ENCODE data around the gene SEPTIN8.

Gene SEPTIN8

DNA sequence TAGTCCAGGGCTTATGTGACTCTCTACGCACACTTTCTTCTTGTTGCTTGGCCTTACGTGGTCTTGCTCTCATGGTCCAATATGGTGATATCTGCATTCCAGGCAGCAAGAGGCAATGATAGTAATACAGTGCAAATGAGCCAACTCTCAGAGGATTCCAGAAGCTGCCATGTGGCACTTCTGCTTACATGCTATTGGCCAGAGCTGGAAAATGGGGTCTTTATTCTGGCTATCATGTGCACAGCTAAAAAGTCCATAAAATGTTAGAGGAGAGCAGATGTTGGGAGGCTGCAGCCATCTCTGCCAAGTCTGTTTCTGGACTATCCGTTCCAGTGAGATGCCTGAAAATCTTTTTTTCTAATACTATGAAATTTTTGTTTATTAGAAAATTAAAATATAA, 2.9 kb upstream of the SEPTIN8 start:
- no peak for DNase-seq

DNA sequence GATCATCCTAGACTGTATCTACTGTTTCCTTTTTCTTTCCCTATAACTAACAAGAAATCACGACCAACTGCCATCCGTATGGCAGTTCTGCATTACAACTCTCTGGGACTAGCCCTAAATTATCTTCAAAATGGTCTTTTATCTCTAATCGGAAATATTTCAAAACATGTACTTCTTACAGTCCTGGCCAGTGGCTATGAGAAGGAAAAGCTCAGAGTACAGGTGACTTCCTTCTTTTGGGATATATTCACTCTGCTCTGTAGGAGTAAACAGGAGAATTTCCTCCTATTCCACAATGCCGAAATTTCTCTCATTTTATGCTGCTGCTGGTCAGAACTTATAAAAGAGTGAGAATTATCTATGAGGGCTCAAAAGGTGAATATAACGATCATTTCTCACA, 1.8 kb upstream of the SEPTIN8 start:
- no peak for DNase-seq

DNA sequence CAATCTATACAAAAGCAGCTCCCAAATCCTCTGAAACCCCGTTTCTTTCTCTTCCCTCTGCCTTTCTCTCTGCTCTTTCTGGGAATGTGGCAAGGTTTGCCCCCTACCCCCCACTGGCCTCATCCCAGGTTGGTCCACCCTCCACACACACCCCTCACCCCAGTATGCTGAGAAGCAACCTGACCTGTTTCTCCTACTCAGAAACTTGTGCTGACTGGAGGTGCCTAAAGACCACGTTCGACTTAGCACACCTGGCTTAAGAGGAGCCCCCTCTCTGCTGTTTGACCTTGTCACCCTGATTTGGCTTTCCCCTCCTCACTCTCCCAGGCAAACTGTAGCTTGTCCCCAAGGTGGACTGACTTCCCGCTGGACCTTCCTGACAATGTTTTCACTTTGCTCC, 1.1 kb upstream of the SEPTIN8 start:
- no peak for DNase-seq

DNA sequence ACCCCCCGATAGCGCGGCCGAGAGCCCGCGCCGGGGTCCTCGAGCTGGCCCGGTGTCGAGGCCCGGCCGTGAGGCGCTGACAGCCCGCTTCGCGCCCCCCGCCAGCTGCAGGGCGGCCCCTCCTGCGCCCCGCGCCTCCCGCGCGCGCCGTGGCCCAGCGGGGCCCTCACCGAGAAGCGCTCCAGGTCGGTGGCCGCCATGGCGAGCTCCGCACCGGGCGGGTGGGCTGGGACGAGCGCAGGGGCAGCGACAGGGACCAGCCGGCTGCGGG, 166 bp downstream of the SEPTIN8 start:
- DNase-seq = no peak

DNA sequence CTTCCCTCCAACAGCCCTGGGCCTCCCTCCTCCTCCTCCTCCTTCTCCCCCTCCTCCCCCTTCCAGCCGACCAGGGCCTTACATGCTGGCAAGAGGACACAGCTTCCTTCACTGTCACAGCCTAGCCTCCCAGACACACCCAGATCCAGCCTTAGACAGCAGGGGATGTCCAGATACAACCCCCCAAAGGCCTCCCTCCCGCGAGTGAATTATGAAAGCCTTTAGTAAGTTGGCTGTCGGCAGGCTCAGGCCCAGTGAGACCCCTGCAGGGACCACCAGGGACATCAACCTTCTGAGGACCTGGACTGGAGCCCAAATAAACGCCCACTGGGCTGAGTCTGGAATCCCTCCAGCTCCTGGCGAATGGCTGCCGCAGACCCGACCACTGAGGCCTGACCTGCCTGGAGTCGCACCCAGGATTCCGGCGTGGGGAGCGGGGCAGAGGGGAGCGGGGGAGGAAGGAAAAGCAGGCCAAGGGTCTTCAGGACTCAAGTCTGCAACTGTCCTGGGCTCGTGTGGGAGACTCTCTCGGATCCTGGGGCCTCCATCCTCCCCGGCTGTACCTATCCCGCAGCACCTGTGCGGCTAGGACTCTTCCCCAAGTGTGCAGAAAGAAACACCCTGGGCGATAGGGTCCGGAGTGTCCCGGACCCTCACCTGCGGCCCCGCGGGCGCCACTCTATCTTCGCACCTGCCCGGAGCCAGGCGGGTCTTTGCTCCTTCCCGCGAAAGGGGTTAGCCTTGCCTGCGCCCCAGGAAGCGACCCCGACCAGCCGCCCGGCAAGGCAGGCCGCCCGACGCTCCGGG, 705 bp downstream of the SEPTIN8 start:
- DNase-seq = no peak

DNA sequence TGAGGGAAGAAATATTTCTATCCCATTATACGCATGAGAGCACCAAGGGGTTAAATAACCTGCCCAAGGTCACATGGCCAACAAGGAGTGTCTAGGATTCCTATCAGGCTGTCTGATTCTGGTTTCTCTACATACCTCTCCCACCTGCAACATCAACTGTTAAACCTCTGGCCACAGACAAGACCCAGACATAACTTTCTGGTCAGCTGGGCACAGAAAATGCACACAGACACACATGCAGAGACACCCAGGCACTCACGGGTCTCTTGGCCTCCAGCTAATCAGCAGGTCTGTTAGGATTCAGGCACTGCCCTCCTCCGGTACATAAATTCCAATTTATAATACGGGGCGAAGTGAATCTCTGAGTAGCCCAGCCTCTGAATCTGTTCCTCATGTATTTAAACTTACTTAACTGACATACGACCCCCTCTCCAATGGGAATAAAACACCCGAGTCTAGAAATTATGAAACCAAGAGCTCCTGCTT, 1.5 kb downstream of the SEPTIN8 start:
- no peak for DNase-seq

DNA sequence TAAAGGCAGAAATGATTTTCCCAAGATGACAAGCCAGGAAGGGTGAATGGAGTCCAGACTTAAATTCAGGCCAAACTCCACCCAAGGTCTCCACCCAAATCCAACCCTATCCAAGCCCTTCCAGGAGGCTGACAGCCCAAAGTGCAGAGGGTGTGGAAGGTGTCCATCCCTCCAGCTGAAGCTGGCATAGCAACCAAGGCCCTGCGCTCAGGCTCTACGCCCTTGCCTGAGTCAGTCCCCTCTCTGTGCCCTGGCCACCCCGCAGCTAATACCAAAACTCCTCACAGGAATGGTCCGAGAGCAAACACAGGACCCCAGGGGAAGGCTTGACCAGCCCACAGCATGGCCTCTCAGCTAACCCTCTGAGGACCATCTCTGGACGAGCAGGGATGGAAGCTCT, 2.1 kb downstream of the SEPTIN8 start:
- no peak for DNase-seq

DNA sequence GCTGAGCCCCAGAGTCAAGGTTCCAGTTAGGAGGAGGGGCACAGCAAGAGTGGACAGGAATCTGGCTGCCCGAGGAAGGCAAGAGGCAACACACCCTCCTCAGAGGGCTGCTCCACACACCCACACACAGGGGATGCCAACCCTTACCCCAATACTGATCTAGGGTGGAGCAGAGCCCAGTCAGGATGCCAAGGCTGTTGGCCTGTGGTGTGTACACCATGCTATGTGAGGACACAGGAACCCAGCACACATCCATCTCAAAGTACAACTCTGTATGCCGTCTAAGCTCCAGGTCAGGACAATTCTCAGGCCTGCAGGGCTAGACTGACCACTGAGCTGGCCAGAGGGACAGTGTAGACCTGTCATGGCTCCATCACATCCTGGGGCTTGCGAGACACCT, 2.6 kb downstream of the SEPTIN8 start:
- DNase-seq = no peak

DNA sequence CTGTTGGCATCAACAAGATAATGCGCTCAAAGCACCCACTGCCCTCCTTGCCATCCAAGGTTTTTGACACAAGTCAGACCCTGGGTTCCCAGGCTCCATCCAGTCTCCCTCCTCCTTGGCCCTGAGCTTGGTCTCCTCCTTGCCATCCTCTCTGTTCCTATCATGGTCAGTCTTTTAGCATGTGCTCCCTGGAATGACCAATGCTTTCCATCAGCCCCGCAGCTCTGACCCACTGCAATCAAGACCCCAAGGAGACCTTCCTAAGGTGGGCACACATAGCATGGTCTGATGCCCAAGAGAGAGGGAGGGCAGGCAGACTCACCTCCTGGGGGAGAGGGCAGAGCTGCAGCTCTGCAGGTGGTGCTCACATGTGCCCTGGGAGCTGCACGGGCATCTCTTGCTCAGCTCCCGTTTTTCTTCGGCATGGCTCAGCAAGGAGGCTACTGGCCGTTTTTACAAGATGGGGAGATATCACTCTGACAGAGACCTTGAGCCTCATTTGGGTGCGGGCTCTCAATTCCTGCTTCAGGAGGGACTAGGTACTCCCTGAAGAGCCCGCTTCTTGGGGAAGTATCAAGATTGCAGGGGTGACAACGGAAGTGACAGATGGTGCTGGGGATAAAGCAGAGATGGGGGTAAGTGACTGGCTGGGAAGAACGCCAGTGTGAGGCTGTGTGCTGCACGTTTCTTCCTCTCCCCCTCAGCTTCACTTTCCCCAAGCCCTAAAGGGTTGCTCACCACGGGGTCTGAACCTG, 3.3 kb downstream of the SEPTIN8 start:
- no peak for DNase-seq

DNA sequence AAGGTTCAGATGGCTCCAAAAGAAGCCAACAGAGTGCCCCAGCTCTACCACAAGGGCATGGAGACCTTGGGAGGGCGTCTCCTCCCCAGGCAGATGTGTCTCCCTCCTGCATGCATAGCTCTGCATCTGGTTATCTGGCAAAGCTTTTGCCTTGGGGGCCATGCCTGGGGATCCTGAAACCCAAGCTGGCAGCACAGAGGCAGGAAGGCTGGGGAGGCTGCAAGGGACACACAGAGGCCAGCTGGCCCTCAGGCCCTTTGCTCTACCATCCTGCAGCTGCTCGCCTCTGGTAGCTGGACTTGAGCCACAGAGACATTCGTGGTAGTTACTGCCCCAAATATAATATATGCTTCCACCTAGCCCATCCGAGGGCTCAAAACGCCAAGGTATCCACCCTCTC, 3.9 kb downstream of the SEPTIN8 start:
- no peak for DNase-seq

DNA sequence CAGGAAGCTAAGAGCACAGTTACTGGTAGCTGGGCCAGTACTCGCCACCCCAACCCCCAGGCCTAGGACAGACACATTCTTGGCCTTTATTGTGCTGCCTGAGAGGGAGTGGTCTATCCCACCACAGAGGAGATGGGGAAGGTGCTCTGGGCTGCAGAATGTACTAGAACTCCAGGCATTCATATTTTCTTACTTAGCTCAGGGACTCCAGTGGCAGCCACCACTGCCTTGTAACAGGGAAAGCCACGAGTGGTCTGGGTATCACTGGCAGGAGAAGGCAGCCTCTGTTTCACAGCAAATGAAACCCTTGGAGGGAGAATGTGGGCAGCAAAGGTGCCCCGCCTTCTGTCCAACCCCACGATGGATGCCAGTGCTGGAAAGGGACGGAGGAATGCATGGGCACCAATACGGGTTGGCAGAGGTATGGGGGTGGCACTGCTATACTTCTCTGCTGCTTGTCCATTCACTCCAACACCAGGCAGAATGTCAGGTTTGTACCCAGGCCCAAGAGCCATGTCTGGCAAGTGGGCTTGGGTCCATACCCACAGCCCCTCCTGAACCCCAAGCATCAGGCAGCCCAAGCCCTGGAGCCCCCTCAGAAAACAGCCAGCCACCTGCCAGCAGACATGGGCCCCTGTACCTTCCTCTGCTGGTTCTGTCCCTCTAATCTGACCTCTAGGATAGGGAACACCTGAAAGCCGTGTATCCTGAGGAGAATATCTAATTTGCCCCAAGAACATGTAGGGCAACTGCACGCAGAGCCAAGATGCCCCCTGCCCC, 4.6 kb downstream of the SEPTIN8 start:
- DNase-seq = no peak

DNA sequence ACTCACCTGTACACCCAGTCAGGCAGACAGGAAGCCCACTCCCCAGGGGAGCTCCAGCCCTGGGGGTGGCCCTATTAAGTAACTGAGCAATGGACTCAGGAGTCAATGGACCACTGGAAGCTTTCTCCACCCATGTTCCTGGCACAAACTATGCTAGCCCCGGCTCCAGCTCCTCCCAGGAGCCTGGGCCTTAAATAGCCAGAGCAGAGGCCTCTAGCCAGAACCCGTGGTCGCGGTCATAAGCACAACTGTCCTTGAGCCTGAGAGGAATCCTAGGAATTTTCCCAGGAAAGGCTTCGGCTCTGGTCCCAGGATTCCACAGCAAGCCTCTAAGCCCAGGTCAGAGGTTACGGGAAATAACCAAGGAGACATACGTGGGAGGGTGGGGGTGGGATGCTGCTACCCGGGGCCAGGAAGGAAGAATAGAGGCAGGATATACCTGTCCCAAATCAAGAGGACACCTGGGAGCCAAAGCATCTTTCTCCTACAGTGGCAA, 5.5 kb downstream of the SEPTIN8 start:
- DNase-seq = no peak

DNA sequence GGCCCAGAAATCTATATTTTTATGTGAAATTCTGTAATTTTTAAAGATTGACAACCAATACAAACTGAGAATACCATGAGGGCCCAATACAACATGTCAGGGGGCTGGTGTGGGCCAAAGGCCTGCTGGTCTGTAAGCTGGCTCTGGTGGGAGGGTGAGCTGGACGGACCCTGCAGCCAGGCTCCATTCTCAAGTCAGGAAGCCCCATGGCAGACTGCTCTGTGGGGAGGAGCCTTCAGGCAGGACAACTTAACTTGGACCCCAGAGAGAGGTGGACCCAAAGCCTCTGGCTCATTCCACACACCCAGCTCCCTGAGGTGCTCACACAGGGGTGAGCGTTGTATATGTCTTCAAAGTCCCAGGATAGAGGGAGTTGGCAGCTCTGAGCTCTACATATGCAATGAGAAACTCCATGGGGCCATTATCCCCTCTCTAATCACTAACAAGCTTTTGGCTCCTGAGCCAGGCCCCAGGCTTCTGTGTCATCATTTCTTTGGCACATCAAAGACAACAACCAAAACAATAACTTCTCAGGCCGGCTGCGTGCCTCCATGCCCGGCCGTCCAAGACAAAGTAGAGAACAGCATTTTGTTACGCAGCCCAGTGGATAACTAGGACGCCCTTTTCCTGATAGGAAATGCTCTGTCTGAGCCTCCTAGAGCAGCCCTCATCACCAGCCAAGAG, 6.4 kb downstream of the SEPTIN8 start:
- DNase-seq = no peak

DNA sequence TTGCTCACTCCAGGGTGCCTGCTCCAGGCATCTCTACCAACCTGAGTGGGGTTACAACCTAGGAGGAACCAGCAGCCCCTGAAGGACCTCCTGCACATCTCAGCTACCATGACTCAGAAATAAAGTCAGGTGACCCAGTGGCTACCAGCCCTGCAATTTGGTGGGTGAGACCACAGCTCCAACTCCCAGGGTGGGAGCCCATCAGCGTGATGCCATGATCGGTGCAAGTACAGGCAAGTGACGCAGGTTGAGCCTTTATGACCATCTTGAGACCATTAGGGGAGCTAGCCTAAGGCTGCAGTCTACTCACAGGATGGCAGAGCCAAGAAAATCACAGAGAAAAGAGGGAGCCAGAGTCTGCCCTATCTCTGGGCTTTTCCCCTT, 8.6 kb downstream of the SEPTIN8 start:
- DNase-seq = no peak

DNA sequence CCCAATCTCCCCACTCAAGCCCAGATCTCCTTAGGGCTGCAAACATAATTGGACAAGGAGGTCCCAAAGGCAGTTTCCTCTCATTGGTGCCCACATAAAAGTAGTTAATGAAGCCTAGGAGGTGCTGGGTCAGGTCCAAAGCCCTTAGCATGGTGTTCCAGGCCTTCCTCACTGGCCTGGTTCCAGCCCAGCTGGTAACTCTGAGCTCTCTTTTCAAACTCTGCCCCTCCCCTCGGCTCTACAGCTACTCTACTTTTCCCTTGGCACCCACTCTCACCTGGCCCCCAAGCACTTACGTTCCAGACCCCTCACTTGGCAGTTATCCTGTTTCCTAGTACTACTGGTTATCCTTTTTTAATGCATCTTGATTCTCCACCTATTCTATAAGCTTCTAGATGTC, 9.9 kb downstream of the SEPTIN8 start:
- no peak for DNase-seq

DNA sequence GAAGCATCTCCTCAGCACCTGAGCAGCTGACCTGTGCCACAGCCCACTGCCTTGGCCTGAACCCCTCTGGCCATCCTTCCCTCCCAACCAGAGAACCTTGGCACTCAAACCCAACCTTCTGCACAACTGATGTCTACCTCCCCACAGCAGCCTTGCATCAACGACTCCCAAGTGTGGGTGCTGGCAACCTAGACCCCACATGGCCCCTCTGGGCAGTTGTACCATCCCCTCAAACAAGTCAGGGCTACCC, 10.3 kb downstream of the SEPTIN8 start:
- DNase-seq = no peak

DNA sequence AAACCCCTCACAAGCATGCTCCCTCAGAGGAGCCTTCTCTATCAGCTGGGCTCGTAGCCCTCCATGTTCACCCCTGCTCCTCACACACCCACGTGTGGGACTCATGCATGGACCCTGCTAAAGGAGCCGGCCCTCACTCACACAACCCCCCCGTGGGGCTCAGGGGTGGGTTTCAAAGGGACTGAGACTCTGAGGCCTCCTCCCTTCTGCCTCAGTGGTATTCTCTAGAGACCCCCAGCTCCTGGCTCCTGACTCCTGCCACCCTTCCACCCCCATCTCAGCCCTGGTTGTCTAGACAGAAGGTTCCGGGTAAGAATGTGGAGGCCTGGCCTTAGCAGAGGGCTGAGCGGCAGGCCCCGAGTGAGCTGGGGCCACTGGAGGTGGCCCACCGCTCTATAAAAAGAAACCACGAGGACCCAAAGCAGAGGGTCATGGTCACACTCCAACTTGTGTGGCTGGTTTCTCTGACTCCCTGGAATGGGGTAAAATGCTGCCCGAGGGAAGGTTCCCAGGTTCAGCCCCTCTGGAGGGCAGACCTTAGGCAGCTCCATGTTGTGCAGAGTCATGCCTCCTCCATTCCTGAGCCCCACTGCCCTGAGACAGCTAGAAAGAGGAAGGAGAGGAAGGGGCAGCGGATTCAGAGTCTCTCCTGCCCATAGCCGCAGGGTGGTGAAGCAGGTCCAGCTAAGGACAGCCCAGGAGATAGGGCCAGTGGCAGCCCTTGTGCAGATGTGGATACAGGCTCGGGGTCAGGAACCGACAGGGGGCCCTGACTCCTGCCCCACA, 10.8 kb downstream of the SEPTIN8 start:
- DNase-seq = no peak

DNA sequence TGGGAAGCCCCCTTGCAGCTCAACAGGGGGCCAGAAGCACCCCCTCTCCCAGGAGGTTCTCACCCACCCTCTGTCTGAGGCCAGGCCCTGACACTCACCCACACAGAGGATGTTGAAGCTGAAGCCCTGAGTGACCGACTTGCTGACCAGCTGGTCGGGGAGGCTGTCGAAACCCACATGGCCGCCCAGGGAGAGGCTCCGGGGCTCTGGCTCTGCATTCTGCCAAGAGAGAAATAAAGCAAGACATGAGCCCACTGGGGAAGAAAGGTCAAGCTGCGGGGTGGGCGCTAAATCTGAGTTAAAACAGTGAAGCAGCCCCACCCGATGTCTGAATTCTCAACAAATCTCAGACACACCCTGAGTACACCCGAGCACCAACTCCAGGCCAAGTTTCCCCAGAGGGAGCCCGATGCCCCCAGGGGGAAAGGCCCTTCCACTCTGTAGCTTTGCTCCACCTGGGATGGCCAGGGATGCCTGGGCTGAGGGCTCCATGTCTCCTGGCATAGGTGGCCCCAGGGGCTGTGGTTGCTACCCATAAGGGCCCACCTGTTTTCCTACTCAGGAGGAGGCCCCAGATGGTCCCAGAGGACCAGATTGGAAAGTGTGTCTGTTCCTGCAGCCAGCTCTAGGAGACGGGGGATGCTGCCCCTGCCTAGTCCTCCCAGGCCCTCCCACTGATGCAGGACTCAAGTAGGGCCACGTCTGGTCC, 11.6 kb downstream of the SEPTIN8 start:
- DNase-seq = no peak

DNA sequence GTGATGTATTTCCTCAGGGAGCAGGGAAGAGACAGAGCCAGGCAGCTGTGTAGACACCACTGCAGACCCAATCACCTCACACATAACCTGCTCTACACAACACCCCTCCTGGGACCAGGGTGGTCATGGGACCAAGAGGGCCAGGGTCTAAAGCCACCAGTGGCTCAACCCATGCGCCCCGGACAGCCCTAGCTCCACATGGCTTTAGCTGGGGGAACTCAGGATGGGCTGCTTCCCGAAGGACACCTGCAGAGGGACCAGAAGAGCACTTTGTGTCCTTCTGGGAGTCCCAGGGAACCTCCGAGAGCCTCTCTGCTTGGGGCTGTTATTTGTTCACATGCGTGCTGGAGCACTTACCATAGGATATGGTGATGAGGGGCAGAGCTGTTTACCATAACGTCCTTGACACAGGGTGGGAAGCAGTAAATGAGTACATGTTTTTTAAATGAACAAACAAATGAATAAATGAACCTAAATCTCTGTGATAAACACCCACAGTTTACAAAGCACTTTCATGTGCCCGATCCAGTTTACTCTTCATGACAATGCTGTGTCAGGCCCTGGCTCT, 12.3 kb downstream of the SEPTIN8 start:
- DNase-seq = no peak

DNA sequence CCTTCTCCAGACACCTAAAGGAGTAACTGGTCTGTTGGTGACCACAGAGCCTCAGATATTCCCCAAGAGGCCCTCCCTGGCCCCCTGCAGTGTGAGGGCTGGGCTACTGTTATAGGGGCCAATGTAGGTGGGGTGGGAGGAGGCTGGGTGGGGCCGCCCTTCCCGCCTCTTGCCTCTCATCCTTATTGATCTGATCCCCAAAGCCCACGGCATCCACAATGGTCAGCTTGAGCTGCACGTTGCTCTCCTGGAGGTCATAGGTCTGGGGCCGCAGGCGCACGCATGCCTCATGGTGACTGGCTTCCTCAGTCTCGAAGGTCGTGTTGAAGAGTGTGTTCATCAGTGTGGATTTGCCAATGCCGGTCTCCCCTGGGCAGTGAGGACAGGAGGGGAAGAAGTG, 13.0 kb downstream of the SEPTIN8 start:
- no peak for DNase-seq

DNA sequence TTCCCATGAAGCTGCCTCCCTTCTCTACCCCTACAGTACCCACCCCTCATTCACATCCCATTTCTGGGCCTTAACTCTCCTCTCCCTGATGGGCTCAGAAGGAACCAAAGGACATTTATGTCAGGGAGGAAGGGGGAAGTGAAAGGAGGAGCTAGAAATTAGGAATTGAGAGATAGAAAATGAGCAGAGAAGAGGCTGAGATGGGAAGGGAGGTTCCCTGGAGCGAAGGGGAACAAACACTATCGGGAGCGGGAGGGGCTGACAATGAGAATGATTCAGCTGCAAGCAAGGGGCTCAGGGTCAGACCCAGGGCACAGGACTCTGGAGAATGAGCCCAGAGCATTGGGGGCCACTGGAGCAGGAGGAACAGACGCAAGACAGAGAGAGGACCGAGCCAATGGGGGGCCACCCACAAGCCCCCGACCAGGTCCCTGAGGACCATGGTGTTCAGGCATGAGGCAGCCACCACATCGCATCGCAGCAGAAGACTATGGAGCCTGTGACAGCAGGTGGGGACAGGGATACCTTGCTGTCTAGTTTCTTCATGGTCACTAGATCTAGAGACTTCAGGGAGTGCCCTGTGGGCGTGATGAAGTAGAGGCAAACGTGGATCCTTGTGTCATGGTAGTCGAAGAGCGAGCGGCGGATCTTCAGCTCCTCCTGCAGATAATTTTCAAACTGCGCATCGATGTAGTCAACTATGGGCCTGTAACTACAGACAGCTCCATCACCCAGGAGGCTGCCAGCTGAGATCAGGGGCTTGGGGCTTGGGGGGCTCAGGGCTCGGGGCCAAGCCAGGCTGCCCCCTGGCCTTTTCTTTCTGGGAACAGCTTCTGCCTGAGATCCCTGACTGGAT, 13.6 kb downstream of the SEPTIN8 start:
- DNase-seq = no peak

Measured in SHP77 treated with DMSO at 0.1 percent for 48 hours (cell line).